IMR-90 (cell line): Measurements from ENCODE around the gene RAP2B. TPM values are rescaled to one million over a fixed set of nuclear protein-coding genes. Genes with fewer than 3 reads are reported as not detected.
A peak's percentile ranks its signal among the peaks of the same experiment; 100 is the strongest.

Source experiments
- ATAC-seq: fragments of 200-7000 bp; cut with Tn5 transposase; 2 replicates; pipeline ENCODE4 v1.9.1; 2020; ENCODE audit warnings: low read depth, mild to moderate bottlenecking, moderate library complexity
- BruUV-seq: library from RNA; stranded (reverse); fragments of 400-500 nt; replicated peaks from 2 replicates; lab custom pipeline; 2021; lab: Mats Ljungman, UMichigan
- CTCF ChIA-PET: fragments of 300-600 bp; formaldehyde crosslinking; extraction: SDS; loops from one replicate; lab custom pipeline; 2021; ENCODE audit warnings: antibody characterized with exemption; lab: Yijun Ruan, JAX
- POLR2A ChIA-PET: fragments of 300-600 bp; sonication (Branson Sonifier 250); formaldehyde crosslinking; loops from one replicate; lab custom pipeline; 2022; ENCODE audit warnings: antibody characterized with exemption; ENCODE audit not compliant: unreplicated experiment; lab: Charles Lee
- DNase-seq: peaks from one replicate; pipeline ENCODE4 v3.0.0; 2013
- H2AFZ ChIP-seq: replicated peaks from 2 replicates; pipeline ENCODE3; 2013; ENCODE audit warnings: low read length, mild to moderate bottlenecking; ENCODE audit not compliant: poor library complexity
- H2AK5ac ChIP-seq: 2 replicates; pipeline ENCODE4 v1.6.1; 2013; ENCODE audit warnings: low read depth, low read length, inconsistent platforms
- H2AK9ac ChIP-seq: replicated peaks from 2 replicates; pipeline ENCODE3; 2013; ENCODE audit warnings: mild to moderate bottlenecking, low read depth, low read length, moderate library complexity; ENCODE audit not compliant: poor library complexity
- H2BK120ac ChIP-seq: 2 replicates; pipeline ENCODE4 v1.6.1; 2013; ENCODE audit warnings: low read depth, low read length, inconsistent platforms
- H2BK15ac ChIP-seq: 3 replicates; pipeline ENCODE4 v1.6.1; 2013; ENCODE audit warnings: low read depth, low read length, inconsistent platforms
- H2BK20ac ChIP-seq: 2 replicates; pipeline ENCODE4 v1.6.1; 2013; ENCODE audit warnings: low read depth, mild to moderate bottlenecking, inconsistent platforms, low read length, moderate library complexity
- H2BK5ac ChIP-seq: 2 replicates; pipeline ENCODE4 v1.6.1; 2013; ENCODE audit warnings: mild to moderate bottlenecking, low read depth, low read length, inconsistent platforms; ENCODE audit not compliant: poor library complexity, severe bottlenecking
- H3K14ac ChIP-seq: replicated peaks from 2 replicates; pipeline ENCODE4 v1.6.1; 2013; ENCODE audit warnings: low read depth, low read length, inconsistent platforms
- H3K18ac ChIP-seq: 2 replicates; pipeline ENCODE4 v1.6.1; 2013; ENCODE audit warnings: low read depth, low read length, control low read depth
- H3K23ac ChIP-seq: 2 replicates; pipeline ENCODE4 v1.6.1; 2013; ENCODE audit warnings: low read depth, low read length, inconsistent platforms
- H3K27ac ChIP-seq: 2 replicates; pipeline ENCODE4 v1.5.1; 2013; ENCODE audit warnings: mild to moderate bottlenecking, control low read depth, low read length; ENCODE audit not compliant: insufficient read depth
- H3K27me3 ChIP-seq: 2 replicates; pipeline ENCODE4 v1.6.1; 2013; ENCODE audit warnings: low read length; ENCODE audit not compliant: control insufficient read depth, insufficient read depth
- H3K36me3 ChIP-seq: 2 replicates; pipeline ENCODE4 v1.6.1; 2013; ENCODE audit warnings: low read length, mixed read lengths; ENCODE audit not compliant: control insufficient read depth, insufficient read depth
- H3K4ac ChIP-seq: 2 replicates; pipeline ENCODE4 v1.6.1; 2013; ENCODE audit warnings: low read depth, low read length, inconsistent platforms
- H3K4me1 ChIP-seq: 2 replicates; pipeline ENCODE4 v1.6.1; 2013; ENCODE audit warnings: low read length, mixed read lengths; ENCODE audit not compliant: control insufficient read depth, insufficient read depth
- H3K4me2 ChIP-seq: 2 replicates; pipeline ENCODE4 v1.6.1; 2013; ENCODE audit warnings: low read depth, mild to moderate bottlenecking, control low read depth, low read length, moderate library complexity
- H3K4me3 ChIP-seq: 2 replicates; pipeline ENCODE4 v1.5.1; 2013; ENCODE audit warnings: low read depth, mild to moderate bottlenecking, control low read depth, low read length, moderate library complexity; ENCODE audit not compliant: insufficient read depth
- H3K56ac ChIP-seq: 2 replicates; pipeline ENCODE4 v1.6.1; 2013; ENCODE audit warnings: low read length, inconsistent platforms; ENCODE audit not compliant: insufficient read depth; ENCODE audit errors: extremely low read depth
- H3K79me1 ChIP-seq, 2 experiments: 2 replicates each; pipeline ENCODE4 v1.6.1; 2013; ENCODE audit warnings: low read length in 2 of 2, inconsistent platforms in 1 of 2, low read depth in 1 of 2
- H3K9ac ChIP-seq: 2 replicates; pipeline ENCODE4 v1.6.1; 2013; ENCODE audit warnings: low read depth, low read length, control low read depth
- H3K9me1 ChIP-seq: 2 replicates; pipeline ENCODE4 v1.6.1; 2013; ENCODE audit warnings: low read length, inconsistent platforms; ENCODE audit not compliant: insufficient read depth
- H3K9me3 ChIP-seq: 2 replicates; pipeline ENCODE4 v1.6.1; 2013; ENCODE audit warnings: low read length; ENCODE audit not compliant: control insufficient read depth, insufficient read depth
- H4K20me1 ChIP-seq: 2 replicates; pipeline ENCODE4 v1.6.1; 2013; ENCODE audit warnings: low read length, inconsistent platforms; ENCODE audit not compliant: insufficient read depth
- H4K5ac ChIP-seq: 2 replicates; pipeline ENCODE4 v1.6.1; 2013; ENCODE audit warnings: mild to moderate bottlenecking, low read depth, low read length, control low read depth
- H4K8ac ChIP-seq, 2 experiments: 2 replicates each; pipeline ENCODE4 v1.6.1; 2013; ENCODE audit warnings: low read depth in 2 of 2, low read length in 2 of 2, control low read depth in 1 of 2, inconsistent platforms in 1 of 2
- H4K91ac ChIP-seq: 2 replicates; pipeline ENCODE4 v1.6.1; 2013; ENCODE audit warnings: low read depth, low read length, inconsistent platforms; ENCODE audit not compliant: insufficient read depth
- BHLHE40 ChIP-seq: fragments of 150-350 bp; IDR thresholded peaks from 2 replicates; pipeline ENCODE4 v1.6.1; 2016; ENCODE audit warnings: mild to moderate bottlenecking, low read depth, low read length
- CEBPB ChIP-seq: IDR thresholded peaks from 2 replicates; pipeline ENCODE4 v1.6.1; 2012; ENCODE audit warnings: low read depth, low read length, improper control_type of control experiment
- CHD1 ChIP-seq: IDR thresholded peaks from 2 replicates; pipeline ENCODE4 v1.6.1; 2012; ENCODE audit warnings: low read depth, low read length, improper control_type of control experiment
- FOS ChIP-seq: fragments of 150-350 bp; IDR thresholded peaks from 2 replicates; pipeline ENCODE4 v1.6.1; 2016; ENCODE audit warnings: low read depth, low read length
- MAZ ChIP-seq: IDR thresholded peaks from 2 replicates; pipeline ENCODE4 v1.6.1; 2012; ENCODE audit warnings: low read depth, mild to moderate bottlenecking, low read length, improper control_type of control experiment, moderate library complexity, borderline replicate concordance
- NFE2L2 ChIP-seq: fragments of 150-350 bp; IDR thresholded peaks from 2 replicates; pipeline ENCODE4 v1.6.1; 2016; ENCODE audit warnings: low read depth, mild to moderate bottlenecking, low read length
- RAD21 ChIP-seq: IDR thresholded peaks from 2 replicates; pipeline ENCODE4 v1.6.1; 2012; ENCODE audit warnings: low read length, improper control_type of control experiment
- RFX5 ChIP-seq: IDR thresholded peaks from 2 replicates; pipeline ENCODE4 v1.8.0; 2012; ENCODE audit warnings: low read depth, mild to moderate bottlenecking, low read length, moderate library complexity
- USF2 ChIP-seq: fragments of 150-350 bp; IDR thresholded peaks from 2 replicates; pipeline ENCODE4 v1.6.1; 2017; ENCODE audit warnings: mild to moderate bottlenecking, antibody characterized with exemption, low read length, low read depth
- WGBS, 2 experiments: methylation state at CpG; one replicate each; pipeline versions ENCODE4 v1.1.5 to v1.1.7; 2013; ENCODE audit warnings: missing lambda C conversion rate in 2 of 2; ENCODE audit not compliant: insufficient read length in 1 of 2; ENCODE audit errors: extremely low coverage in 2 of 2; 5-methylcytosine and 5-hydroxymethylcytosine counted together
- dilution Hi-C: fragments of 300-500 bp; cut with HindIII; formaldehyde crosslinking; loops from one replicate; pipeline ENCODE4 v1.14.3; 2018; ENCODE audit warnings: low sequenced_read_pairs; ENCODE audit not compliant: unreplicated experiment
- in situ Hi-C: fragments of 300-500 bp; cut with MboI; formaldehyde crosslinking; loops from 3 replicates; pipeline ENCODE4 v1.14.3; 2019; ENCODE audit warnings: low sequenced_read_pairs, inconsistent platforms, mixed read lengths
- intact Hi-C: fragments of 100-400 bp; cut with micrococcal nuclease; formaldehyde crosslinking; loops from 2 replicates; pipeline ENCODE4 v1.10.0; 2022
- polyA plus RNA-seq, 3 experiments: library from polyadenylated mRNA; depleted of rRNA; stranded (reverse); fragments of >200 nt; gene quantifications; 2 replicates each; pipeline ENCODE4 v1.2.3, GENCODE V29; 2012; ENCODE audit warnings: low replicate concordance in 1 of 3
- total RNA-seq: library from RNA; depleted of rRNA; stranded (reverse); fragments of >200 nt; gene quantifications from 2 replicates; pipeline ENCODE4 v1.2.3, GENCODE V29; 2012
- TF ChIP-seq, protein P1 (sequence below): conservative IDR thresholded peaks from 2 replicates; pipeline ENCODE4 v1.5.1; 2012; ENCODE audit warnings: mild to moderate bottlenecking, low read depth, low read length, improper control_type of control experiment
- TF ChIP-seq, protein P2 (sequence below): fragments of 150-350 bp; IDR thresholded peaks from 2 replicates; pipeline ENCODE4 v1.6.1; 2016; ENCODE audit warnings: low read depth, mild to moderate bottlenecking, low read length, moderate library complexity, borderline replicate concordance

RAP2B gene
- total and polyA plus RNA-seq, 2 of the 4 experiments (the other 2 are of a cell fraction) = 6.6 to 12.4 TPM

DNA sequence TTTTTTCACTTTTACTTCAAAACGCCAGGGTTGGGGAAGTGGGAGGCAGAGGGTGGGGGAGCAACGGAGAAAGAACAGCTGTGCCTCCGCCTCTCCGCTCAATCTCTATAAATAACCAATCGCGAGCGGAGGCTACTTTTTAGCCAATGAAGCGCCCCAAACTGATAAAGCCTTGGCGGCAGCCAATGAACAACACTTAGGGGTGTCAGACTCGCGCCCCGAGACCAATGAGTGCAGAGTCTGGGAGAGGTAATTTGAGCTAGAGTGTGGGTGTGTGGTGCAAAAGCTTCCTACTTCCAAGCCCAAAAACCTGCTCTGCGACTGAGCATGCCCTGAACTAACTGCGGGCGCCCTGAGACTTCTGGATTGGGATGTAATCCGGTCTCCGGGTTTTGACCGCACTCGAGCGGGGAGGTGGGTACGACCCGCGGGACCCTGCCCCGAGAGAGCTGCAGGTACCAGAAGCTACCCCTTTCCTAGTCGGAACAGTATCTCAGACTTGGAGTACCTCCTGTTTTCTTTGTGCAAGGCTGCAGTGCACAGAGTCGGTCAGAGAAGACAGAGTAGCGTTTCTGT, 800 bp upstream of the RAP2B start:
- peak overlapping the region; percentile 97 for H3K56ac ChIP-seq
- no TSS peak for BruUV-seq
- peak overlapping the region; percentile 82 for H3K9ac ChIP-seq
- peak overlapping the region; percentile 85 for H3K4me2 ChIP-seq
- peak overlapping the region; percentile 98 for H3K27ac ChIP-seq
- H3K27me3 ChIP-seq = no peaks in the 10 kb centered on the region
- H2AK5ac ChIP-seq = 0 out of 2 replicates have a peak overlapping the region, but pooled peaks have one; percentile 52
- H2BK20ac ChIP-seq = peak overlapping the region; percentile 78
- peak overlapping the region; percentile 80 for H3K18ac ChIP-seq
- 0% methylated on average over 11 of the region's 27 CpGs; no CpG with 5 or more reads in 1 of the 2 experiments for WGBS, 2 experiments
- no peak for TF ChIP-seq CHD1
- TF ChIP-seq RAD21 = 0 out of 2 replicates have a peak, but pooled peaks have one; percentile 12
- no peak for TF ChIP-seq USF2
- TF ChIP-seq, protein P1, sequence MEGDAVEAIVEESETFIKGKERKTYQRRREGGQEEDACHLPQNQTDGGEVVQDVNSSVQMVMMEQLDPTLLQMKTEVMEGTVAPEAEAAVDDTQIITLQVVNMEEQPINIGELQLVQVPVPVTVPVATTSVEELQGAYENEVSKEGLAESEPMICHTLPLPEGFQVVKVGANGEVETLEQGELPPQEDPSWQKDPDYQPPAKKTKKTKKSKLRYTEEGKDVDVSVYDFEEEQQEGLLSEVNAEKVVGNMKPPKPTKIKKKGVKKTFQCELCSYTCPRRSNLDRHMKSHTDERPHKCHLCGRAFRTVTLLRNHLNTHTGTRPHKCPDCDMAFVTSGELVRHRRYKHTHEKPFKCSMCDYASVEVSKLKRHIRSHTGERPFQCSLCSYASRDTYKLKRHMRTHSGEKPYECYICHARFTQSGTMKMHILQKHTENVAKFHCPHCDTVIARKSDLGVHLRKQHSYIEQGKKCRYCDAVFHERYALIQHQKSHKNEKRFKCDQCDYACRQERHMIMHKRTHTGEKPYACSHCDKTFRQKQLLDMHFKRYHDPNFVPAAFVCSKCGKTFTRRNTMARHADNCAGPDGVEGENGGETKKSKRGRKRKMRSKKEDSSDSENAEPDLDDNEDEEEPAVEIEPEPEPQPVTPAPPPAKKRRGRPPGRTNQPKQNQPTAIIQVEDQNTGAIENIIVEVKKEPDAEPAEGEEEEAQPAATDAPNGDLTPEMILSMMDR = no peak
- TF ChIP-seq FOS = peak; percentile 32; the same call in 1 of the 2 replicates
- TF ChIP-seq MAZ = peak; percentile 10; the same call in 1 of the 2 replicates
- no peak for TF ChIP-seq BHLHE40
- TF ChIP-seq, protein P2, sequence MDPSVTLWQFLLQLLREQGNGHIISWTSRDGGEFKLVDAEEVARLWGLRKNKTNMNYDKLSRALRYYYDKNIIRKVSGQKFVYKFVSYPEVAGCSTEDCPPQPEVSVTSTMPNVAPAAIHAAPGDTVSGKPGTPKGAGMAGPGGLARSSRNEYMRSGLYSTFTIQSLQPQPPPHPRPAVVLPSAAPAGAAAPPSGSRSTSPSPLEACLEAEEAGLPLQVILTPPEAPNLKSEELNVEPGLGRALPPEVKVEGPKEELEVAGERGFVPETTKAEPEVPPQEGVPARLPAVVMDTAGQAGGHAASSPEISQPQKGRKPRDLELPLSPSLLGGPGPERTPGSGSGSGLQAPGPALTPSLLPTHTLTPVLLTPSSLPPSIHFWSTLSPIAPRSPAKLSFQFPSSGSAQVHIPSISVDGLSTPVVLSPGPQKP = no peak
- TF ChIP-seq CEBPB = peak; percentile 28; the same call in 1 of the 2 replicates
- TF ChIP-seq NFE2L2 = no peak
- TF ChIP-seq RFX5 = 0 out of 2 replicates have a peak, but pooled peaks have one; percentile 19
- ChIA-PET CTCF (interaction anchor here (0.6 to 1.6 kb wide), 6 partner anchors 118 to 608 kb away, joined by 3 to 5 read pairs (median 3); no protein-coding TSS in a partner anchor), POLR2A (interaction anchor here (0.6 to 1.7 kb wide), 5 partner anchors 12 to 118 kb away, joined by 3 to 6 read pairs (median 4); no protein-coding TSS in a partner anchor)
- ATAC-seq (peak; percentile 78), DNase-seq (peak; percentile 100)
- H3K79me1 ChIP-seq = peaks cover 0 to under 1% of the 10 kb centered on the region in 2 experiments; a peak in 2 of 4 replicates
- intact Hi-C loops (loop anchor here (1.0 to 10.0 kb wide), 4 partner anchors 118 to 434 kb away; no protein-coding TSS in a partner anchor), dilution Hi-C loops (no loop called here), in situ Hi-C loops (loop anchor here (10.0 to 25.0 kb wide), 3 partner anchors 124 to 601 kb away; no protein-coding TSS in a partner anchor)
- H3K4ac ChIP-seq = peak overlapping the region; percentile 96
- peak overlapping the region; percentile 94 for H2AFZ ChIP-seq
- H3K36me3 ChIP-seq = no peaks in the 10 kb centered on the region
- peak overlapping the region; percentile 96 for H3K23ac ChIP-seq
- peak overlapping the region; percentile 97 for H2AK9ac ChIP-seq
- H2BK5ac ChIP-seq = peak overlapping the region; percentile 99
- 0 out of 3 replicates have a peak overlapping the region, but pooled peaks have one; percentile 16 for H2BK15ac ChIP-seq
- no peaks in the 10 kb centered on the region for H3K9me3 ChIP-seq
- peak overlapping the region; percentile 88 for H4K91ac ChIP-seq
- peaks cover 32% of the 10 kb centered on the region for H4K20me1 ChIP-seq
- H4K5ac ChIP-seq = peak overlapping the region; percentile 76
- H4K8ac ChIP-seq = peak overlapping the region; percentile 27 to 91; a peak in 3 of 4 replicates
- H2BK120ac ChIP-seq = peak overlapping the region; percentile 93
- H3K14ac ChIP-seq = peak overlapping the region; percentile 96
- H3K4me1 ChIP-seq = peaks cover 4% of the 10 kb centered on the region; the same call in 1 of the 2 replicates
- peak overlapping the region; percentile 73 for H3K4me3 ChIP-seq
- peaks cover 5% of the 10 kb centered on the region; the same call in 1 of the 2 replicates for H3K9me1 ChIP-seq
